ACC112 (cell line): ENCODE results near the gene TTYH3.

ENCODE experiments used
- H2AFZ ChIP-seq: fragments of 200-600 bp; sonication (generic); one replicate; pipeline ENCODE4 v1.6.0; 2017; ENCODE audit warnings: antibody characterized with exemption, low read length; ENCODE audit not compliant: unreplicated experiment
- H3K27ac ChIP-seq: fragments of 200-600 bp; sonication (generic); 2 replicates; pipeline ENCODE4 v1.5.1; 2014; ENCODE audit warnings: low read depth, mild to moderate bottlenecking, antibody characterized with exemption, low read length, moderate library complexity
- H3K27me3 ChIP-seq: fragments of 200-600 bp; sonication (generic); 2 replicates; pipeline ENCODE4 v1.6.1; 2014; ENCODE audit warnings: mild to moderate bottlenecking, antibody characterized with exemption, low read length, moderate library complexity, mixed read lengths; ENCODE audit not compliant: insufficient read depth
- H3K36me3 ChIP-seq: fragments of 200-600 bp; sonication (generic); 2 replicates; pipeline ENCODE4 v1.6.1; 2016; ENCODE audit warnings: mild to moderate bottlenecking, antibody characterized with exemption, low read length, moderate library complexity, mixed read lengths; ENCODE audit not compliant: insufficient read depth
- H3K4me1 ChIP-seq: fragments of 200-600 bp; sonication (generic); one replicate; pipeline ENCODE4 v1.6.1; 2016; ENCODE audit warnings: low read length, mixed read lengths; ENCODE audit not compliant: insufficient read depth, unreplicated experiment, control insufficient read depth
- H3K4me3 ChIP-seq: fragments of 200-600 bp; sonication (generic); 2 replicates; pipeline ENCODE4 v1.5.1; 2014; ENCODE audit warnings: mild to moderate bottlenecking, low read depth, low read length
- H3K79me2 ChIP-seq: fragments of 200-600 bp; sonication (generic); one replicate; pipeline ENCODE4 v1.6.0; 2016; ENCODE audit warnings: low read length; ENCODE audit not compliant: control insufficient read depth, unreplicated experiment, insufficient read depth

Gene TTYH3

DNA sequence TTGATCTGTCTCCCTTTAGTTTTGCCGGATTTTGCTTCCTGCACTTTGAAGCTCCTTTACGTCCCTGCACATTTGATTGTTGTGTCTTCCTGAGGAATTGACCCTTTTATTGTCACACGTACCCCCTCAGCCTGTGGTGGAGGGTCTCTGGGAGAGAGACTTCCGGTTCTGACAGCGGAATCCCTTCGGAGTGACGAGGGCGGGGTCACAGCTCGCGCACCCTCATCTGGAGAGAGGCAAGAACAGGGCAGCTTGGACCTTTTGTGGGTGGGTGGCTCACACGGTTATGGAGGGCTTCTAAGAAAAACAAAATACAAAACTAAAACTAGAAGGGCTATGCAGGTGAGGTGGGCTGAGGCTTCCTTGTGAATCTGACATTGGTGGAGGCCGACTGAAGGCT lies 82.2 kb downstream of the TTYH3 start:
- no peaks in the 10 kb centered on the region for H3K79me2 ChIP-seq

More for the DNA sequence above, 82.2 kb downstream of the TTYH3 start:
- Histone ChIP-seq H3K27me3 (no peaks in the 10 kb centered on the region), H3K4me3 (no peak overlapping the region), H3K4me1 (peaks cover 4% of the 10 kb centered on the region), H3K36me3 (no peaks in the 10 kb centered on the region), H3K27ac (no peak overlapping the region), H2AFZ (no peak overlapping the region)
